Thyroid gland (tissue), 4 donors: ENCODE measurements around the gene BUB1B.

Experiments
- POLR2A ChIP-seq, 2 donors: fragments of 450-650 bp; IDR thresholded peaks; one replicate each; pipeline ENCODE4 v1.6.1; 2017; ENCODE audit warnings: antibody characterized with exemption in 2 of 2, mild to moderate bottlenecking in 2 of 2, moderate library complexity in 1 of 2
- TF ChIP-seq, protein P1 (sequence below), 6 experiments: fragments of 200-600 bp in 3 of 6; fragments of 450-650 bp in 3 of 6; sonication (generic) in 3 of 6; IDR thresholded peaks; one replicate each; pipeline ENCODE4 v1.5.1; 2016 to 2019; ENCODE audit warnings: antibody characterized with exemption in 6 of 6, mild to moderate bottlenecking in 2 of 6, inconsistent platforms in 1 of 6, moderate library complexity in 1 of 6

DNA sequence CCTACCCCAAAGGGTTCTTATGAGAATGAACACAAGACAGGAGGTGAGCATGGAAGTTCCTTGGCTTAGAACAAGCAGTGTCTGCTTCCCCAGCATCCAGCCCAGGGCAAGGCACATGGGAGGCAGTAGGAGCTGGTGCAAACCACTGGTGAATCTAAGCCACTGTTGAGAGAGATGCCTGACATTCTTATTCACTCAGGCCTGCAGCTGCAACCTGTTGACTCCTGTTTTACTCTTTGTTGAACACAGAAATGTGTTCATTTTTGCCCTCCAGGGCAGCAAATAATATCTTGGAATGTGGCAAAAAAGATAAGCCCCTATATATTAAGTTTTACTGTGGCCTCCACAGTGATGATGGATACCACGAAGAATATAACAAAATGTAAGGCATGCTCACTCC lies 69.1 kb downstream of the BUB1B start:
- TF ChIP-seq, protein P1, sequence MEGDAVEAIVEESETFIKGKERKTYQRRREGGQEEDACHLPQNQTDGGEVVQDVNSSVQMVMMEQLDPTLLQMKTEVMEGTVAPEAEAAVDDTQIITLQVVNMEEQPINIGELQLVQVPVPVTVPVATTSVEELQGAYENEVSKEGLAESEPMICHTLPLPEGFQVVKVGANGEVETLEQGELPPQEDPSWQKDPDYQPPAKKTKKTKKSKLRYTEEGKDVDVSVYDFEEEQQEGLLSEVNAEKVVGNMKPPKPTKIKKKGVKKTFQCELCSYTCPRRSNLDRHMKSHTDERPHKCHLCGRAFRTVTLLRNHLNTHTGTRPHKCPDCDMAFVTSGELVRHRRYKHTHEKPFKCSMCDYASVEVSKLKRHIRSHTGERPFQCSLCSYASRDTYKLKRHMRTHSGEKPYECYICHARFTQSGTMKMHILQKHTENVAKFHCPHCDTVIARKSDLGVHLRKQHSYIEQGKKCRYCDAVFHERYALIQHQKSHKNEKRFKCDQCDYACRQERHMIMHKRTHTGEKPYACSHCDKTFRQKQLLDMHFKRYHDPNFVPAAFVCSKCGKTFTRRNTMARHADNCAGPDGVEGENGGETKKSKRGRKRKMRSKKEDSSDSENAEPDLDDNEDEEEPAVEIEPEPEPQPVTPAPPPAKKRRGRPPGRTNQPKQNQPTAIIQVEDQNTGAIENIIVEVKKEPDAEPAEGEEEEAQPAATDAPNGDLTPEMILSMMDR (IDR thresholded peaks at IDR 0.05), result no peak
- no peak for TF ChIP-seq POLR2A (IDR thresholded peaks at IDR 0.05)
